ENCODE data around the gene ARID1B.

DNA sequence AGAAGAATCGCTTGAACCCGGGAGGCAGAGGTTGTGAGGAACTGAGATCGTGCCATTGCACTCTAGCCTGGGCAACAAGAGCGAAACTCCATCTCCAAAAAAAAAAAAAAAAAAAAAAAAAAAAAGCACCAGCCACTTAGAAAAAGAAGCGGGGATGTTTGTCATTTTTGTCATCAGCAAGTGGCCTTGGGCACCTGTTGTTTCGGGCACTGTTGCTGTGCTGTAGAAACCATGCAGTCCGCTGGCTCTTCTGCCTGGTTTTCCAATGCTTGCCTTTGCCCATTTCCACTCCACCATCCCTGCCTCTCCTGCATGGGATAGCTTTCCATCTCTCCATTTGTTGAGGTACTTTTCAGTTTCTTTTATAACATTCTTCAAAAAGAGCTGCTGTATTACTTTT, 129.3 kb downstream of the ARID1B start:
- TF ChIP-seq, protein P1, sequence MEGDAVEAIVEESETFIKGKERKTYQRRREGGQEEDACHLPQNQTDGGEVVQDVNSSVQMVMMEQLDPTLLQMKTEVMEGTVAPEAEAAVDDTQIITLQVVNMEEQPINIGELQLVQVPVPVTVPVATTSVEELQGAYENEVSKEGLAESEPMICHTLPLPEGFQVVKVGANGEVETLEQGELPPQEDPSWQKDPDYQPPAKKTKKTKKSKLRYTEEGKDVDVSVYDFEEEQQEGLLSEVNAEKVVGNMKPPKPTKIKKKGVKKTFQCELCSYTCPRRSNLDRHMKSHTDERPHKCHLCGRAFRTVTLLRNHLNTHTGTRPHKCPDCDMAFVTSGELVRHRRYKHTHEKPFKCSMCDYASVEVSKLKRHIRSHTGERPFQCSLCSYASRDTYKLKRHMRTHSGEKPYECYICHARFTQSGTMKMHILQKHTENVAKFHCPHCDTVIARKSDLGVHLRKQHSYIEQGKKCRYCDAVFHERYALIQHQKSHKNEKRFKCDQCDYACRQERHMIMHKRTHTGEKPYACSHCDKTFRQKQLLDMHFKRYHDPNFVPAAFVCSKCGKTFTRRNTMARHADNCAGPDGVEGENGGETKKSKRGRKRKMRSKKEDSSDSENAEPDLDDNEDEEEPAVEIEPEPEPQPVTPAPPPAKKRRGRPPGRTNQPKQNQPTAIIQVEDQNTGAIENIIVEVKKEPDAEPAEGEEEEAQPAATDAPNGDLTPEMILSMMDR (conservative IDR thresholded peaks at IDR 0.05; ENCODE audit: low read depth, low read length): no peak
- TF ChIP-seq EZH2 (IDR thresholded peaks at IDR 0.05; ENCODE audit: borderline replicate concordance, low read depth, low read length, poor library complexity, severe bottlenecking): no peak
